IMR-90 (cell line): ENCODE measurements around the gene HOTAIR. TPM values are rescaled to one million over a fixed set of nuclear protein-coding genes. Genes with fewer than 3 reads are reported as not detected.

Source experiments
- ATAC-seq: fragments of 200-7000 bp; cut with Tn5 transposase; 2 replicates; pipeline ENCODE4 v1.9.1; 2020; ENCODE audit warnings: low read depth, mild to moderate bottlenecking, moderate library complexity
- BruUV-seq: library from RNA; stranded (reverse); fragments of 400-500 nt; replicated peaks from 2 replicates; lab custom pipeline; 2021; lab: Mats Ljungman, UMichigan
- CTCF ChIA-PET: fragments of 300-600 bp; formaldehyde crosslinking; extraction: SDS; loops from one replicate; lab custom pipeline; 2021; ENCODE audit warnings: antibody characterized with exemption; lab: Yijun Ruan, JAX
- POLR2A ChIA-PET: fragments of 300-600 bp; sonication (Branson Sonifier 250); formaldehyde crosslinking; loops from one replicate; lab custom pipeline; 2022; ENCODE audit warnings: antibody characterized with exemption; ENCODE audit not compliant: unreplicated experiment; lab: Charles Lee
- DNase-seq: peaks from one replicate; pipeline ENCODE4 v3.0.0; 2013
- H2AFZ ChIP-seq: replicated peaks from 2 replicates; pipeline ENCODE3; 2013; ENCODE audit warnings: low read length, mild to moderate bottlenecking; ENCODE audit not compliant: poor library complexity
- H2AK5ac ChIP-seq: 2 replicates; pipeline ENCODE4 v1.6.1; 2013; ENCODE audit warnings: low read depth, low read length, inconsistent platforms
- H2AK9ac ChIP-seq: replicated peaks from 2 replicates; pipeline ENCODE3; 2013; ENCODE audit warnings: mild to moderate bottlenecking, low read depth, low read length, moderate library complexity; ENCODE audit not compliant: poor library complexity
- H2BK120ac ChIP-seq: 2 replicates; pipeline ENCODE4 v1.6.1; 2013; ENCODE audit warnings: low read depth, low read length, inconsistent platforms
- H2BK15ac ChIP-seq: 3 replicates; pipeline ENCODE4 v1.6.1; 2013; ENCODE audit warnings: low read depth, low read length, inconsistent platforms
- H2BK20ac ChIP-seq: 2 replicates; pipeline ENCODE4 v1.6.1; 2013; ENCODE audit warnings: low read depth, mild to moderate bottlenecking, inconsistent platforms, low read length, moderate library complexity
- H2BK5ac ChIP-seq: 2 replicates; pipeline ENCODE4 v1.6.1; 2013; ENCODE audit warnings: mild to moderate bottlenecking, low read depth, low read length, inconsistent platforms; ENCODE audit not compliant: poor library complexity, severe bottlenecking
- H3K14ac ChIP-seq: replicated peaks from 2 replicates; pipeline ENCODE4 v1.6.1; 2013; ENCODE audit warnings: low read depth, low read length, inconsistent platforms
- H3K18ac ChIP-seq: 2 replicates; pipeline ENCODE4 v1.6.1; 2013; ENCODE audit warnings: low read depth, low read length, control low read depth
- H3K23ac ChIP-seq: 2 replicates; pipeline ENCODE4 v1.6.1; 2013; ENCODE audit warnings: low read depth, low read length, inconsistent platforms
- H3K27ac ChIP-seq: 2 replicates; pipeline ENCODE4 v1.5.1; 2013; ENCODE audit warnings: mild to moderate bottlenecking, control low read depth, low read length; ENCODE audit not compliant: insufficient read depth
- H3K27me3 ChIP-seq: 2 replicates; pipeline ENCODE4 v1.6.1; 2013; ENCODE audit warnings: low read length; ENCODE audit not compliant: control insufficient read depth, insufficient read depth
- H3K36me3 ChIP-seq: 2 replicates; pipeline ENCODE4 v1.6.1; 2013; ENCODE audit warnings: low read length, mixed read lengths; ENCODE audit not compliant: control insufficient read depth, insufficient read depth
- H3K4ac ChIP-seq: 2 replicates; pipeline ENCODE4 v1.6.1; 2013; ENCODE audit warnings: low read depth, low read length, inconsistent platforms
- H3K4me1 ChIP-seq: 2 replicates; pipeline ENCODE4 v1.6.1; 2013; ENCODE audit warnings: low read length, mixed read lengths; ENCODE audit not compliant: control insufficient read depth, insufficient read depth
- H3K4me2 ChIP-seq: 2 replicates; pipeline ENCODE4 v1.6.1; 2013; ENCODE audit warnings: low read depth, mild to moderate bottlenecking, control low read depth, low read length, moderate library complexity
- H3K4me3 ChIP-seq: 2 replicates; pipeline ENCODE4 v1.5.1; 2013; ENCODE audit warnings: low read depth, mild to moderate bottlenecking, control low read depth, low read length, moderate library complexity; ENCODE audit not compliant: insufficient read depth
- H3K56ac ChIP-seq: 2 replicates; pipeline ENCODE4 v1.6.1; 2013; ENCODE audit warnings: low read length, inconsistent platforms; ENCODE audit not compliant: insufficient read depth; ENCODE audit errors: extremely low read depth
- H3K79me1 ChIP-seq, 2 experiments: 2 replicates each; pipeline ENCODE4 v1.6.1; 2013; ENCODE audit warnings: low read length in 2 of 2, inconsistent platforms in 1 of 2, low read depth in 1 of 2
- H3K9ac ChIP-seq: 2 replicates; pipeline ENCODE4 v1.6.1; 2013; ENCODE audit warnings: low read depth, low read length, control low read depth
- H3K9me1 ChIP-seq: 2 replicates; pipeline ENCODE4 v1.6.1; 2013; ENCODE audit warnings: low read length, inconsistent platforms; ENCODE audit not compliant: insufficient read depth
- H3K9me3 ChIP-seq: 2 replicates; pipeline ENCODE4 v1.6.1; 2013; ENCODE audit warnings: low read length; ENCODE audit not compliant: control insufficient read depth, insufficient read depth
- H4K20me1 ChIP-seq: 2 replicates; pipeline ENCODE4 v1.6.1; 2013; ENCODE audit warnings: low read length, inconsistent platforms; ENCODE audit not compliant: insufficient read depth
- H4K5ac ChIP-seq: 2 replicates; pipeline ENCODE4 v1.6.1; 2013; ENCODE audit warnings: mild to moderate bottlenecking, low read depth, low read length, control low read depth
- H4K8ac ChIP-seq, 2 experiments: 2 replicates each; pipeline ENCODE4 v1.6.1; 2013; ENCODE audit warnings: low read depth in 2 of 2, low read length in 2 of 2, control low read depth in 1 of 2, inconsistent platforms in 1 of 2
- H4K91ac ChIP-seq: 2 replicates; pipeline ENCODE4 v1.6.1; 2013; ENCODE audit warnings: low read depth, low read length, inconsistent platforms; ENCODE audit not compliant: insufficient read depth
- BHLHE40 ChIP-seq: fragments of 150-350 bp; IDR thresholded peaks from 2 replicates; pipeline ENCODE4 v1.6.1; 2016; ENCODE audit warnings: mild to moderate bottlenecking, low read depth, low read length
- CEBPB ChIP-seq: IDR thresholded peaks from 2 replicates; pipeline ENCODE4 v1.6.1; 2012; ENCODE audit warnings: low read depth, low read length, improper control_type of control experiment
- CHD1 ChIP-seq: IDR thresholded peaks from 2 replicates; pipeline ENCODE4 v1.6.1; 2012; ENCODE audit warnings: low read depth, low read length, improper control_type of control experiment
- MAZ ChIP-seq: IDR thresholded peaks from 2 replicates; pipeline ENCODE4 v1.6.1; 2012; ENCODE audit warnings: low read depth, mild to moderate bottlenecking, low read length, improper control_type of control experiment, moderate library complexity, borderline replicate concordance
- MXI1 ChIP-seq: IDR thresholded peaks from 2 replicates; pipeline ENCODE4 v1.6.1; 2012; ENCODE audit warnings: low read depth, mild to moderate bottlenecking, low read length, moderate library complexity, borderline replicate concordance
- NFE2L2 ChIP-seq: fragments of 150-350 bp; IDR thresholded peaks from 2 replicates; pipeline ENCODE4 v1.6.1; 2016; ENCODE audit warnings: low read depth, mild to moderate bottlenecking, low read length
- POLR2A ChIP-seq: IDR thresholded peaks from 2 replicates; pipeline ENCODE4 v1.6.1; 2012; ENCODE audit warnings: mild to moderate bottlenecking, low read depth, low read length
- RAD21 ChIP-seq: IDR thresholded peaks from 2 replicates; pipeline ENCODE4 v1.6.1; 2012; ENCODE audit warnings: low read length, improper control_type of control experiment
- RCOR1 ChIP-seq: IDR thresholded peaks from 2 replicates; pipeline ENCODE4 v1.6.1; 2012; ENCODE audit warnings: mild to moderate bottlenecking, low read length, improper control_type of control experiment; ENCODE audit not compliant: insufficient replicate concordance
- SMC3 ChIP-seq: fragments of 150-350 bp; IDR thresholded peaks from 2 replicates; pipeline ENCODE4 v1.6.1; 2016; ENCODE audit warnings: low read depth, mild to moderate bottlenecking, antibody characterized with exemption, low read length, moderate library complexity
- WGBS, 2 experiments: methylation state at CpG; one replicate each; pipeline versions ENCODE4 v1.1.5 to v1.1.7; 2013; ENCODE audit warnings: missing lambda C conversion rate in 2 of 2; ENCODE audit not compliant: insufficient read length in 1 of 2; ENCODE audit errors: extremely low coverage in 2 of 2; 5-methylcytosine and 5-hydroxymethylcytosine counted together
- dilution Hi-C: fragments of 300-500 bp; cut with HindIII; formaldehyde crosslinking; loops from one replicate; pipeline ENCODE4 v1.14.3; 2018; ENCODE audit warnings: low sequenced_read_pairs; ENCODE audit not compliant: unreplicated experiment
- in situ Hi-C: fragments of 300-500 bp; cut with MboI; formaldehyde crosslinking; loops from 3 replicates; pipeline ENCODE4 v1.14.3; 2019; ENCODE audit warnings: low sequenced_read_pairs, inconsistent platforms, mixed read lengths
- intact Hi-C: fragments of 100-400 bp; cut with micrococcal nuclease; formaldehyde crosslinking; loops from 2 replicates; pipeline ENCODE4 v1.10.0; 2022
- polyA plus RNA-seq, 3 experiments: library from polyadenylated mRNA; depleted of rRNA; stranded (reverse); fragments of >200 nt; gene quantifications; 2 replicates each; pipeline ENCODE4 v1.2.3, GENCODE V29; 2012; ENCODE audit warnings: low replicate concordance in 1 of 3
- total RNA-seq: library from RNA; depleted of rRNA; stranded (reverse); fragments of >200 nt; gene quantifications from 2 replicates; pipeline ENCODE4 v1.2.3, GENCODE V29; 2012
- TF ChIP-seq, protein P1 (sequence below): conservative IDR thresholded peaks from 2 replicates; pipeline ENCODE4 v1.5.1; 2012; ENCODE audit warnings: mild to moderate bottlenecking, low read depth, low read length, improper control_type of control experiment
- TF ChIP-seq, protein P2 (sequence below): fragments of 150-350 bp; IDR thresholded peaks from 2 replicates; pipeline ENCODE4 v1.6.1; 2017; ENCODE audit warnings: mild to moderate bottlenecking, antibody characterized with exemption, low read length, low read depth

Gene HOTAIR
- total and polyA plus RNA-seq, 2 of the 4 experiments (the other 2 are of a cell fraction): not detected

DNA sequence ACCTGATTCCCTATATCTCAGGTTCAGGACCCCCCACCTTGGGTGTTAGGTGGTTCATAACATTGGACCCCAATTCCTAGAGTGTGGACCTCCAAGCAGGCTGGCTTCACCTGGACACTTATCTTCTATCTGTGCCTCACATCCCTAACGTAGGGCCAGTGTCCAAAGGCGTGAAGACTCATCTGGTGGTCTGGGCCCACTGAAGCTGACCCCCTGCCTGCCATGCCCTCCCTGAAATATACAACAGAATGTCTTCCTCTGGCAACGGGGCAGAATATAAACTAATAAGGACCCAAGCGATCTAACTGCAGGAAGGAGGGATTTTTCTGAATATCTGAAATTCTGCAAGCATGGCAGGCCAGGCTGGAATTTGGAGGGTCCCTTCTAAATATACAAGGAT, 30.5 kb downstream of the HOTAIR start:
- Histone ChIP-seq H3K36me3 (no peaks in the 10 kb centered on the region), H3K9ac (no peak overlapping the region), H3K23ac (no peak overlapping the region), H4K20me1 (no peaks in the 10 kb centered on the region), H3K27me3 (peaks cover 83% of the 10 kb centered on the region), H4K5ac (no peak overlapping the region), H4K91ac (no peak overlapping the region), H3K56ac (no peak overlapping the region), H2BK120ac (no peak overlapping the region), H3K9me3 (peaks cover 5% of the 10 kb centered on the region; the same call in 1 of the 2 replicates), H2BK15ac (no peak overlapping the region), H3K18ac (no peak overlapping the region), H2AFZ (no peak overlapping the region), H2AK9ac (no peak overlapping the region), H3K4ac (no peak overlapping the region), H3K9me1 (no peaks in the 10 kb centered on the region), H3K4me2 (no peak overlapping the region), H3K4me1 (no peaks in the 10 kb centered on the region), H3K14ac (no peak overlapping the region), H3K27ac (no peak overlapping the region), H2BK20ac (no peak overlapping the region), H2BK5ac (no peak overlapping the region), H2AK5ac (no peak overlapping the region), H3K4me3 (no peak overlapping the region), H4K8ac (no peak overlapping the region), H3K79me1 (no peaks in the 10 kb centered on the region)
- ChIA-PET CTCF (no interaction called here), POLR2A (no interaction called here)
- dilution Hi-C loops: no loop called here
- no CpG with 5 or more reads among the region's 4 CpGs for WGBS, 2 experiments
- no peak for ATAC-seq
- in situ Hi-C loops: no loop called here
- no TSS peak for BruUV-seq
- intact Hi-C loops: no loop called here
- DNase-seq: no peak
- TF ChIP-seq SMC3 (no peak), POLR2A (no peak), CHD1 (no peak), CEBPB (no peak), MXI1 (no peak), NFE2L2 (no peak), RCOR1 (no peak), MAZ (no peak), RAD21 (no peak), BHLHE40 (no peak)
- TF ChIP-seq, protein P1, sequence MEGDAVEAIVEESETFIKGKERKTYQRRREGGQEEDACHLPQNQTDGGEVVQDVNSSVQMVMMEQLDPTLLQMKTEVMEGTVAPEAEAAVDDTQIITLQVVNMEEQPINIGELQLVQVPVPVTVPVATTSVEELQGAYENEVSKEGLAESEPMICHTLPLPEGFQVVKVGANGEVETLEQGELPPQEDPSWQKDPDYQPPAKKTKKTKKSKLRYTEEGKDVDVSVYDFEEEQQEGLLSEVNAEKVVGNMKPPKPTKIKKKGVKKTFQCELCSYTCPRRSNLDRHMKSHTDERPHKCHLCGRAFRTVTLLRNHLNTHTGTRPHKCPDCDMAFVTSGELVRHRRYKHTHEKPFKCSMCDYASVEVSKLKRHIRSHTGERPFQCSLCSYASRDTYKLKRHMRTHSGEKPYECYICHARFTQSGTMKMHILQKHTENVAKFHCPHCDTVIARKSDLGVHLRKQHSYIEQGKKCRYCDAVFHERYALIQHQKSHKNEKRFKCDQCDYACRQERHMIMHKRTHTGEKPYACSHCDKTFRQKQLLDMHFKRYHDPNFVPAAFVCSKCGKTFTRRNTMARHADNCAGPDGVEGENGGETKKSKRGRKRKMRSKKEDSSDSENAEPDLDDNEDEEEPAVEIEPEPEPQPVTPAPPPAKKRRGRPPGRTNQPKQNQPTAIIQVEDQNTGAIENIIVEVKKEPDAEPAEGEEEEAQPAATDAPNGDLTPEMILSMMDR: no peak
- TF ChIP-seq, protein P2, sequence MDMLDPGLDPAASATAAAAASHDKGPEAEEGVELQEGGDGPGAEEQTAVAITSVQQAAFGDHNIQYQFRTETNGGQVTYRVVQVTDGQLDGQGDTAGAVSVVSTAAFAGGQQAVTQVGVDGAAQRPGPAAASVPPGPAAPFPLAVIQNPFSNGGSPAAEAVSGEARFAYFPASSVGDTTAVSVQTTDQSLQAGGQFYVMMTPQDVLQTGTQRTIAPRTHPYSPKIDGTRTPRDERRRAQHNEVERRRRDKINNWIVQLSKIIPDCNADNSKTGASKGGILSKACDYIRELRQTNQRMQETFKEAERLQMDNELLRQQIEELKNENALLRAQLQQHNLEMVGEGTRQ: no peak
